HG02610 (cell line): Measurements from ENCODE around the gene MRRF.

Experiments
- ATAC-seq: cut with Tn5 transposase; IDR thresholded peaks from one replicate; pipeline ENCODE4 v1.9.1; 2021; ENCODE audit warnings: mild to moderate bottlenecking, moderate library complexity; ENCODE audit not compliant: unreplicated experiment

MRRF gene, protein sequence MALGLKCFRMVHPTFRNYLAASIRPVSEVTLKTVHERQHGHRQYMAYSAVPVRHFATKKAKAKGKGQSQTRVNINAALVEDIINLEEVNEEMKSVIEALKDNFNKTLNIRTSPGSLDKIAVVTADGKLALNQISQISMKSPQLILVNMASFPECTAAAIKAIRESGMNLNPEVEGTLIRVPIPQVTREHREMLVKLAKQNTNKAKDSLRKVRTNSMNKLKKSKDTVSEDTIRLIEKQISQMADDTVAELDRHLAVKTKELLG

DNA sequence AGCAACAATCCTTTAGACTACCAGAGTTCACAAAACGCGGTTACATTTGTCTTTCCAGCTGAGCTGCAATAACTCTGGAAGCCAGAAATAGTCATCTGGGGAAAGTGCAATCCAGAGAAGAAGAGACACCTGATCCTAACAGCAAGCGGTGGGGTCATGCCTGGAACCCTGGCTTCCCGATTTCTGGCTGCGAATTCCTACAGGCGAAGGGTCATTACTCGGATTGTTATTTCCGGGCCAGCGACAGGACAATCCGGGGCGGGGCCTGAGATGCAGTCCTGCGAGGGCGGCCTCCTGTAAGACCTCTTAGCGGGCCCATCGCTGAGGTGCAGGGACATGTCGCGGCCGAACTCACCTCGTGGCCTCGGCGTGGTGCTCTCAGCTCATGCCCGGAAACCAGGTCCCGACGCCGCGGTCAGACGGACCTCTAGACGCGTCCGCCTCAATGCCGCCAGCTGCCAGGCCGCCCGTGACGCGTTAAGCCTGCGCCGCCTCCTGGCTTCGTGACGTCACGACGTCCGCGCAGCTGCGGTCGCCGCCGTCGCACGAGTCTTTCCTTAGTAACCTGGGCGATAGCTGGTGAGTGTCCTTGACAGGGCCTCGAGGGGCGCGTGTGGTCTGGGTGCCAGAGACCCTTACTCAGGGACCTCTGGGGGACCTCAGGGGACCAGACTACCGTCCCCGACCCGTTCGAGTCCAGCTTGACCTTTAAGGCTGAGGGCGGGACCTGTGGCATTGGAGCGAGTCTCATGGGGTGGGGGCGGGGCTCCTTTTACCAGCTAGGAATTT lies at the start of gene MRRF, which contains the start of gene RBM18:
Gene MRRF, plus strand, starts transcription at position 523 of the 789 bp plus-strand sequence. CDS start 6,010 bp downstream, outside the sequence.
Gene RBM18, minus strand, starts transcription at position 481 of the 789 bp plus-strand sequence. CDS start 3,348 bp downstream, outside the sequence.
- peak; percentile 91 for ATAC-seq

DNA sequence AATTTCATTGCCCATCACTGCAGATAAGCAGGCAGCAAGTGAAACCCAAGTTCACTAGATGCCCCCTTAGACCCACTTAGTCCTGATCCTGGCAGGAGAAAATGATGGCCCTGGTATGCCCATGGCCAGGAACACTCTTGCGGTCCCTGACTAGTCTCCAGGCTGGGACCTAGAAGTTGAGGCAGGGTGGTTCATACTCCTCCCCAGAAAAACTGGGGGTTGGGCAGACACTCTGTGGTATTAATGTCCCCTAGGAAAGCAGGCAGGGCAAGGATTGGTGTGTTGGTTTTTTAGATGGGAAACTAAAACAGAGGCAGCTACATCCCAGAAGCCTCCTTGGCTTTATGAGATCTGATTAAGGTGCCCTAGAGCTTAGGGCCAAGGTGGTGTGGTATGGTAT lies 49.0 kb upstream of the MRRF start:
- no peak for ATAC-seq

DNA sequence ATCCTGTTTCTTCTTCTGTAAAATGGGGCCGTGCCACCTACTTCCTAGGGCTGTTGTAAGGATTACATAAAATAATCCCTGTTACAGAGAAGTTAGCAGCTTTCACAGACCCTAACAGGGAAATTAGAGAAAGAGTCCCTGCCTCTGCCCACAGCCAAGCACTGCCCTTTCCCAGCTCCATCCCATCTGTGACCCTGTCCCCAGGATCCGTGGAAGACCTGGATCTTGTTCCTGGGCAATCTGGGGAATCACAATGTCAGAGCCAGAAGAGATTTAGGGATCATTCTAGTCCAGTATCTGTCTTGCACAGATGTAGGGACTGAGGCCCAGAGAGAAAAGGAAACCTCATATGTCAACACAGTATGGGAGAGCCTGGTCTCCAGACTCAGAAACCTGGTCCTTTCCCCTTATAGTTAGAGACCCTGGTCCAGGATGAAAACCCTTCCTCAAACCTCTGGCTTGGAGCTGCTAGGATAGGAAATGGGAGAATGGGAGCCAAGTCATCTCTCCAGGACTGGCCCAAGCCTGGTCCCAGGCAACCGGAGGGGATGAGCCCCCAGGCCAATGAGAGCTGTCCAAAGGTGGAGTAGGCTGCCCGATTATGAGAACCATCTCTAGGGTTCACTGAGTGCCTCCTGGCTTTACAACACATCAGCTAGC lies 48.4 kb upstream of the MRRF start:
- no peak for ATAC-seq

DNA sequence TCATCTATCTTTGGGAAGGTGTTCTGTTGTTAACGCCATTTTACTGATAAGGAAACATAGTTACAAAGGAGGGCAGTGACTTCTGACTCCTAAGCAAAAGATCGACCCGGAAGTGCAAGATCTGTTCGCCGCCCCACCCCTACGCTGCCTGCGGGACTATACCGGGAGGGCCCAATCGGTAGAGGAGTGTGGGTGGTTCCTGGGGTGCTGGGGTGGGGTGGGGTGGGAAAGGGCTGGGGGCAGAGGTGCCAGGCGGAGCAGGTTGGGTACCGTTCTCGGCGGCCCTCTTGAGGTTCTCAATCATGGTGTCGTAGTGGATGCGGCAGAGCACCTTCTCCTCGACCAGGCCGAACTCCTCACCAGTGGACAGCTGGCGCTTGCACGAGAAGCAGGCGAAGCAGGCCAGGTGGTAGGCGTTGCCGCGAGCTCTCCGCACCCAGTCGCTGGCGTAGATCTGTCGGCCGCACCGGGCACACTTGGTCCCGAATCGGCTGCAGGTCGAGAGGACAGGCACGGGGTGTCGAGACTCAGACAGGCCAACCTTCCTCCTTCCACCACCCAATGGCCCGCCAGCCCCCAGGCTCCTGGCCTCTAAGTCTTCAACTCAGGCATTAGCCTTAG lies 47.8 kb upstream of the MRRF start:
- no peak for ATAC-seq

DNA sequence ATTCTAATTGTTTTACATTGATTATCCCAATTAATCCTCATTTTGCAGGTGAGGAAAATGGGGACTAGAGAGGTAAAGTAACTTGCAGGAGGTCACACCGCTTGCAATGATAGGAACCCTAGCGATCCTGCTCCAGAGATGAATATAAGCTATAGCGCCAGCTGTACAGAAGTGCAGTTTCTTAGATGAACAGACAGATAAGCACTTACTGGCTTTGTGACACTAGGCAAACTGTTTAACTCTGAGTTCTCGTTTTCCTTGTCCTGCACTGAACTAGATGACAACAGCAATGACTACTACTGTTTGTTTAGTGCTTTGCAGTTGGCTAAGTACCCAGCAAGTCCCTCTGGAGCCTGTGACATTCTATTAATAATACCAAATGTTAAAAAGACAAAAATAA lies 47.0 kb upstream of the MRRF start:
- ATAC-seq, result no peak

DNA sequence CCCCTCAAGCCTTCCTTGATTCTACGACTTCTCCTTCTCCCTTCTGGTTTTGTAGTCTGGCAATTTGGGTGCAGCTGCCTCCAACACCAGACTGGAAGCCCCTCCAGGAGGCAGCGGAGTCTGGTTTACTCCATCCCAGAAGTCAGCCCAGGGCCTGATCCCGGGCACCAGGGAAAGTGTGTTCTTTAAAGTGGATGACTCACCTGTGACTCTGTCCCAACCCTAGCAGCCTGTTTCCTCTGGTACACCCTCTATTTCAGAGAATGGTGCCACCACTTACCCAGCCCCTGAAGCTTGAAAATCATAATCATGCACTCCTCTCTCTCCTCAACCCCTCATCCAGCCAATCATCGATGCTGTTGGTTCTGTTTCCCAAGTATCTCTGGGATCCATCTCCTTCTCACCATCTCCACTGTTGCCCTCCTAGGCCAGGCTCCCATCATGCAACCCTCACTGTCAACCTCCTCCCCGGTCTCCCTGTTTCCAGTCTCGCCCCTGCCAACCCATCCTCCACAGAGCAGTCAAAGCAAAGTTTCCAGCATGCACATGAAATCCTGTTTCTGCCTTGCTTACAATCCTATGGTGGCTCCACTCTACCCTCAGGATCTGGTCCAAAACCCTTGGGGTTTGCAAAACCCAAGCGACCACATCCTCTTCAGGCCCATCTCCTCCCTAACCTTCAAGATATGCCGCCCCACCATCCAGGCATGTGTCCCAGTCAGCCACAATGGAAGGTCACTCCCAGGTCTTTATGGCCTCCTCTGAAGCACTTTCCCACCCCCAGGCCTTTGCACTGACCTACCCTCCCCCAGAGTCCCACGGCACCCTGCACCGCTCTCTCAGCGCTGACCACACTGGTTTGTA lies 46.4 kb upstream of the MRRF start:
- ATAC-seq, result no peak

DNA sequence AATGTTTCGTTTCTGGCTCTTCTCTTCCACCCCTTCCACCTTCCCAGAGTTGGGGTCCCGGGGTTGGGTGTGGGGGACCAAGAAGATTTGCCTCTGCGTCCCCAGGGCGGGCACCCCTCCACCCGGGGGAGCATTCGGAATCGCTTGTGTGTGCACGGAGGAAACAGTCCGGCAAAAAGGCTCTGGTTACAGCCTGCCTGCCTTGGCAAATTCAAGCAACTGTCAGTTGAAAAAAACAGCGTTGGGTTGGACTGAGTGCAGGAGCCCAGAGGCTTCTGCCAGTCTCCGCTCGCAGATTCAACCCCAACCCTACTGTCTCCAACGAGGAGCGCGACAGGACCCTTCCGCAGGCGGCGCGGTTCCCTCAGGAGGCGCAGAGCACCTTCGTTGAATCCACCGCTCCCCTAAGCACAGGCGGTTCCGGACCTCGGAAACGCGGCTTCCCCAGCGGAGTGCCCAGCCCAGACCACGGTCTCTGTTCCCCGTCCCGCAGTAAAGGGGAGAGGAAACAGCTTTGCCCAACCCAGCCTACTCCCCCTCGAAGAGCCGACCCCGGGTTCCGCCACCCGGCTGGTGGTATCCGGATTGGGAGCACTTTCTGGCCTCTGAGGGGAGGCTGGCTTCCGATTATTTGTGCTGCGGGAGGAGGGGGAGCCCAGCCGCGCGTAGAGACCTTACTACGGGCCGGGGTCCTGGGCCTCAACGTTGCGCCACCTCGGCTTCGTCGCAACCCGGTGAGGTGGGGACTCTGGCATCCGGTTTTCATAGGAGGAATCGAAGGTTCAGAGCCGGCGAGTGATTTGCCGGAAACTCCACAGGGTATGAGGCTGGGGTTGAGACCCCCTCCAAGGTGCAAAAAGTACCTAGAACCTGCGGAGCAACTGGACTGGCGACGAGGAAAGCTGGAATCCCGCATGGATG lies 45.5 kb upstream of the MRRF start:
- no peak for ATAC-seq

DNA sequence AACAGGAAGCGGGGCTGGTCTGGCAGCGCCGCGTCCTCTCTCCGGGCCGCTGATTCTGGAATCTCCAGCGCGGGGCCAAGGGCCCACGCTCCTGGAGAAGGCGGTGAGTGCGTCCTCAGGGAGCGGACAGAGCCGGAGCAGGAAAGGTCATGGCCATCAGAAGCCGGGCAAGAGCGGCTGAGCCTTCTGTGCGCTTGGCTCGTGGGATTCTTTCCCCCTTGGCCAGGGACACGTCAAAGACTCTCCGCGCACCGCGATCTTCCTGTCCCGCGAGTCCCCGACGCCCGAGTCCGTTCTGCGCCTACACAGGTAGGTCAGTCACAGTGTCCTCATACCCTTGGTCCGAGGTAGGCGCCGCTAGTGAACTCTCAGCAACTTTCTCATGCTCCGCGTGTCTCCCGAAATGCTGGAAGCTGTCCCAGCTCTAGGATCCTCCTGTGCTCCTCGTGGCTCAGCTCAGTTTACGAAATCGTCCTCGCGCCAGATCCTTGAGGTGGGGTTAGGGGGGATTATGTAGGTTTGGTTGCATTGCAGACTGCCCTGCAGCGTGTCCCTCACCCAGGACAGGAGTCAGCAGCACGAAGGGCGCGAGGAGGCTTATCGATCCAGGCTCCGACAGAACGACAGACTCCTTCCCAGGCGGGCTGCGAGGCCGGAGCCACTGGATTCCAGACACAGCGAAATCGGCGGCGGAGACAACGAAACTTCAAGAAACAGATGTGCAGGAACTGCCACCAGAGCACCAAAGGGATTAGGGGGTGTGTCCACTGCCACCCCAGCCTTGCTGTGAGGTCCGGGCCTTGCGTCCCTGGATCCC lies 44.6 kb upstream of the MRRF start:
- ATAC-seq, result no peak

DNA sequence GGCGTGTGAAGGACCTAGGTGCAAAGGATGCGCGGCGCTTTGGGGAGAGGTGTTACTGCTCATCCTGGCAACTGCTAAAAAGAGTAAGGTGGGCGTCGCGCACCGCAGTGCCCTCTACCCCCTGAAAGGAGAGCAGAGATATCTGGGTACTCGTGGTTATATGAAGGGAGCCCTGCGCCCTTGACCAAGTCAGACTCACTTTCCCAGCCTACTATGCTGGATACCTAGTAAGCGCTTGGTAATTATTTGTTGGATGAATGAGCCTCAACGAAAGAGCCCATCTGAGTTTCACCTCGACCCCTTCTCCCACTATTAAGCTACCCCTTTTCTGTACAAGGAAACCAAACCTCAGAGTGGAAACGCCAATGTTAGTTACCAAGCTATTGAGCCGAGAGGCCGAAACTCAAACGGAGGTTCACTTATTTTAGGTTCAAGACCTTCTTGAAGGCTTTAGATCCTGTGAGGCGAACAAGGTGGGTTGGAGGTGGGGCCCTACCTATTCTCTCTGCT lies 44.0 kb upstream of the MRRF start:
- no peak for ATAC-seq

DNA sequence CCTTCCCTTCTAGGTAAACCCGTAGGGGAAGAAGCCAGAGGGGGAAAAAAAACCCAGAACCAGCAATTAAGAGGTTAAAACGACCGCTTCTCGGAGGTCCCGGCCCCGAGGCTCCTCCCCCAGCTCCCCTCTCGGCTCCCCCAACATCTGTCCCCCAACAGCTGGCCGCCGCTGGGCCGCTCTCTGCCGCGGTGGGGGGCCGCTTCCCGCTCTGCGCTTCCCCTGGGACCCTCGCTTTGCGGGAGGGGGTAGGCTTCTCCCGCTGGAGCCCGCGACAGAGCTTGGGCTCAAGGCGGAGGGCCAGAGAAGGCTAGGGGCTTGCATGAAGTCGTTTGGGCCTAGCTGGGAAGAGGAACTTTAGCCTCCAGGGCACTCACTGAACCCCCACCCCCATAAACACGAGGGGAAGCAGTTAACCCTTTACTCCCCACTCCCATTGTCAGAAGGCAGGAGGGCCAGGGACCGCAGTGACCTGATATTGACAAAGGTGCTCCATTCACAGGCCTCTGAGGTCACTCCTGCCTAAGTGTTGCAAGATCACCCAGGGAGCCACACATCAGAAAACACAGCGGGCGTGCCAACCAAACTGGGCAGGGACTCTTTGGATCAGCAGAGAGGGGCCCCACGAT lies 43.4 kb upstream of the MRRF start:
- no peak for ATAC-seq

DNA sequence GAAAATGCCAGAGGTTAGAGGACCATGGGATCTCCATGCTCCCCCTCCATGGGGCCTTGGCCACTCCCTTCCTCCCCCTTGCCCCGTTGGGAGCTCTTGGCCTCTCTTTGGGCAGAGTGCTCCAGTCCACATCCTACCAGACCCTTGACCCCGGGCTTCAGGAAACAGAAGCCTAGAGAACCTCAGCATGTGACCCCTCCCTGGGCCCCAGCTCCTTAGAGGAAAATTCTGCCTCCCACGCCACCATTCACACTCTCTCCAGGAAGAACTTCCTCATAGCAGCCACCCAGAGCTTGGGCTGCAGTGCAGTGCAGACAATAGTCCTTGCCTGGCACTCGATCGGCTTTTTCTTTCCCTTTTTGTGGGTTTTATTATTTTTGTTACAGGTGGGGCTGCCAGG lies 41.9 kb upstream of the MRRF start:
- ATAC-seq, result no peak

DNA sequence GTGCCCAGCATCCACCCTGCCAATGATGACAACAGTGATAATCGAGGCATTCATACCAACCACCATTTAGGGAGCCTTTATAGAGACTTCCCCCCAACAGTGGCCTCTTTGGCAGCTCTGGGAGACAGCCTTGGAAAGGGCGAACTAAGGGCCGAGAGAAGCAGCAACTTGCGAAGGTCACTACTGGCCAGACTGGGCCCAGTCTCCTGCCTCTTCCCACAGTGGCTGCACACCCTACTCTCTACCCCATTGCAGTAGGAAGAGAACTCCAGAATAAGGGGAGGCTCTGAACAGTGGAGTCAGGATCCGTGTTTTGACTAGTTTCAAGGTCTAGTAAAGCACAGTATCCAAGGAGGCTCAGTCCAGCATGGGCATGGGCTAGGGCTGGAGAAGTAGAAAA lies 41.2 kb upstream of the MRRF start:
- no peak for ATAC-seq

DNA sequence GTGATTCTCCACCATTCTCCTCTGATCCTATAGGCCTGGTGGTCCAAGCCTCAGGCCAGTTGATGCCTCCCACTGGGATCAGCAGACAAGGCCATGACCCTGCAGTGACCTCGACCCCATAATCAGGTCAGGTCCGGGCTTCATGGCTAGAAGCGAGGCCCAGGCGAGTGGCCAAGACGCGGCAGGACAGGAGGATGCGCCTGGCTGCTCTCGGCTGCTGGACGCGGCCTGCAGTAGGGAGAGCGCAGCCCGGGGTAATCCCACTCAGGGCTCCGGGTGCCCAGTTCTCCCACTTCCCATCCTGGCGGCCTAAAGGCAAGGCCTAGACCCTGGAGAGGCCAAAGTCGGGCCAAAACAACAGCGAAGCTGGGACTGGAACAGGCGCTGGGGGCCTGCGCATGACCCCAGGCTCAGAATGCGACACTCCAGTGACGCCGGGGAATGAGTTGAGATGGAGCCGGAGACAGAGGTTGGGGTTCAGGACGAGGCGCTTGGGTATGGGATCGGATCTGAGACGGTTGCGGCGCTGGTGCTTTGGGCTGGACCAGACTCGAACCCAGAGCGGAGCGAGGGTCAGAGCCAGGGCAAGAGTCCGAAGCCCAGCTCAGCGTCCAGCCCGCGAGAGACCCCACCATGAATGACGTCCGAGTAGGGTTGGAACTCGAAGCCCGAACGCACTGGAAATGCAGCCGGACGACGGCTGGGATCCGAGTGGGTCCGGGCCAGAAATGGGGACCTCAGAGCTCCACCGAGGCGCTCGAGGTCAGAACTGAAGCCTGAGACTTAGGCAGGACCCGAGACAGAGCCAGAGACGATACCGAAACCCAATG lies 39.2 kb upstream of the MRRF start:
- no peak for ATAC-seq

DNA sequence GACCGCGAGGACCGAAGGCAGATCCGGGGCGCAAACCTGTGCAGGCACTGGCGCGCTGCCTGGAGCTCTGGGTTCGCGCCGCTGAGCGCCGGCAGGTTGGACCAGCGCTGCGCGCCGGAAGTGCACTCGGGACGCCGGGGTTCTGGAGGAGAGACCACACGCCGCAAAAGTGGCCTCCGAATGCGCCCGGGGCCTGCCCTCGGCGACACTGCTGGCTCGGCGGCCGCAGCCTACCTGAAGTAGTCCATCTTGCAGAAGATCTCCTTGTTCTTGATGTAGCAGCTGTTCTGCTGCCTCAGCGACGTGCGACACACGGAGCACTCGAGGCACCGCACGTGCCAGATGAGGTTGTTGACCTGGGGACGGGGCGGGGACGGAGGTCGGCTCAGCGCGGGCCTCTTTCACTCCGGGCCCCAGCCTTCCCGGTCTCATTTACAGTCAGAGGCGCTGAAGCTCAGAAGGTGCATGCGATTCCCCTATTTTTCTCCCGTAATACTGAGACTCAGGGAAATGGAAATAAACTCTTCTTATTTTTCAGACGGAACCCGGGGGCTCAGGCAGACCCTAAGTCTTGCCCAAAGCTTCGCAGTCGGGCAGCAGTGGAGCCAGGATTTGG lies 38.4 kb upstream of the MRRF start:
- ATAC-seq, result no peak

DNA sequence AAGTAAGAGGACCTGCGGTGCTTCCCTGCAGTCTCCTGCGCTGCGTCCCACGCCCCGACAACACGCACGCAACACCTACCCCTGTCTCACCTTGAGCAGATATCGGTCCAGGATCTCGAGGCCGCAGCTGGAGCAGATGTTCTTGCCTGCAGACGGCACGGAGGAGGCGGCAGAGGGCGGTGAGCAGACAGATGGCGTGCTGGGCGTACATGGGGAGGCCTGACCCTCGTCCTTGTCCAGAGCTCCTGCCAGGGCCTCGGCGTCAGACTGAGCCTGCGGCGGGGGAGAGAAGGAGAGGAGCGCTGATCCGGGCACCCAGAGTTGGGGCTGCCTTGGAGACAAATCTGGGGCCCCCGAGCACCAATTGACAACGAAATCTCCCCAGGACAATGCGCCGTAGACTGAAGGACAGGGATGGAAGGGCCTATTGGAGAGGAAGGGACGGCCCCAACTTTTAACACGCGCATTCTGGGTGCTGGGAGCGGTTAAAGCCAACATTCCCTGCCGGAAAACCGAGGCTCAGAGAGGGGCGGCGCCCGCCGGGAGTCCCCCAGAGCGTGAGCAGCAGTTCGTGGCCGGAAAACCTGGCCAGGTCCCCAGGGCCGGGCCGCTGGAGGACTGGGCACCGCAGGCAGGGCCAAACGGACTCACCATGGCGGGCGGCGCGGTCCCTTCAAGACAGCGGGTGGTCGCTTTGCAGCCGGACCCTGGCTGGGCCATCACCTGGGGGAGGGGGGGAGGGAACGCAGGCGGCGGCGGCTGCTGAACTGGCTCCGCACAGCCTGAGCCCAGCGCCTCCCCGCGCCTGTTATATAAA lies 37.7 kb upstream of the MRRF start:
- no peak for ATAC-seq

DNA sequence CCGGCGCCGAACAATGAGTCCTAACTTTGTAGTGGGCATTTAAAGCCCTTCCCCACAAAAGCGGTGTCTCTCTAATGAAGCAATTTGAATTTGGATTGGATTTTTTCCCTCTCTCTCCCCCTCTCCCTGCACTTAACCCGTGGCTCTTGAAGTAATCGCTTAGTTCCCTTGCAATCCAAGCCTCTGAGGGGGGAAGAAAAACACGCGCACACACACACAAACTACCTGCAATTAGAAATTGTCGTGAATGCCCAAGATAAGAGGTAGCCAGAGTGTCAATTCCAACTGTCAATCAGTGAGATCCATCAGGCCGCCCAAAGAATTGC lies 37.1 kb upstream of the MRRF start:
- ATAC-seq, result no peak
